ENCODE results near the gene ZNF618. TPM values are rescaled to one million over a fixed set of nuclear protein-coding genes. Genes with fewer than 3 reads are reported as not detected.

ZNF618 gene
- total RNA-seq, 1 experiment from 2014 or later = 1.2 TPM

DNA sequence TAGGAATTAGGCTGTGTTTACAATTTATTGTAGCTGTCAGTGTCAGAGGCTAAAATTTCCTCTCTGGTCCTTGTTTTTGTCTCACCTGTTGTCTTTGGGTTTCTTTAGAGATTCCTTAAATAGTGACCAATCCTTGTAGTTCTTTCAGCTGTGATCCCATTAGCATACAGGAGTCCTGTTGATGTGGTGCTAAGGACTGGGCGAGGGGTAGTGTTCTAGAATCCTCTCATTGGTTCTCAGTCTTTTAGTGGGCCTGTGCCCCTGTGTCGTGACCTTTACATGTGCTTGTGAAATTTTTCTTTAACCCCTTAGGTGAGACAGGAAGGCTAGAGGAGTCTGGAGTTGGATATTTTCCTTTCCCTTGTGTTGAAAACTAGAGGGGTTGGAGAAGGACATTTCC is 51.2 kb downstream of the ZNF618 start:
- H3K9me3 Mint-ChIP-seq (ENCODE audit: unreplicated experiment) = peaks cover 57% of the 10 kb centered on the region
- intact Hi-C loops (cut with micrococcal nuclease; ENCODE audit: unreplicated experiment) = no loop called here
- POLR2A ChIA-PET = no interaction called here

DNA sequence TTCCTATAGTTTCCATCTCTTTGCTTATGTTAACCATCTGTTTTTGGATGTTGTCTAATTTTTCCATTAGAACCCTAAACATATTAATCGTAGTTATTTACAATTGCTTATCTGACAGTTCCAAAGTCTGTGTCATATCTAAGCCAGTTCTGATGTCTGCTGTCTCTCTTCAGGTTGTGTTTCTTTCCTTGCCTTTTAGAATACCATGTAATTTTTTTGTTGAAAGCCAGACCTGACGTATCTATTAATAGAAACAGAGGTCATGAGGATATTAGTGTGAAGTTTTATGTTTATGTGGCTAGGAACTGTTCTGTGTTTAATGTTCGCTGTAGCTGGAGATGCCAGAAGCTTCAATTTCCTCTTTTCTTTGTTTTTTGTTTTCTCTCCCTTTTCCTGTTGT is 52.2 kb downstream of the ZNF618 start:
- no peaks in the 10 kb centered on the region for H3K36me3 Mint-ChIP-seq (ENCODE audit: insufficient read depth, unreplicated experiment)
- TF ChIP-seq, protein P1, sequence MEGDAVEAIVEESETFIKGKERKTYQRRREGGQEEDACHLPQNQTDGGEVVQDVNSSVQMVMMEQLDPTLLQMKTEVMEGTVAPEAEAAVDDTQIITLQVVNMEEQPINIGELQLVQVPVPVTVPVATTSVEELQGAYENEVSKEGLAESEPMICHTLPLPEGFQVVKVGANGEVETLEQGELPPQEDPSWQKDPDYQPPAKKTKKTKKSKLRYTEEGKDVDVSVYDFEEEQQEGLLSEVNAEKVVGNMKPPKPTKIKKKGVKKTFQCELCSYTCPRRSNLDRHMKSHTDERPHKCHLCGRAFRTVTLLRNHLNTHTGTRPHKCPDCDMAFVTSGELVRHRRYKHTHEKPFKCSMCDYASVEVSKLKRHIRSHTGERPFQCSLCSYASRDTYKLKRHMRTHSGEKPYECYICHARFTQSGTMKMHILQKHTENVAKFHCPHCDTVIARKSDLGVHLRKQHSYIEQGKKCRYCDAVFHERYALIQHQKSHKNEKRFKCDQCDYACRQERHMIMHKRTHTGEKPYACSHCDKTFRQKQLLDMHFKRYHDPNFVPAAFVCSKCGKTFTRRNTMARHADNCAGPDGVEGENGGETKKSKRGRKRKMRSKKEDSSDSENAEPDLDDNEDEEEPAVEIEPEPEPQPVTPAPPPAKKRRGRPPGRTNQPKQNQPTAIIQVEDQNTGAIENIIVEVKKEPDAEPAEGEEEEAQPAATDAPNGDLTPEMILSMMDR (IDR thresholded peaks at IDR 0.05; ENCODE audit: insufficient read depth in 1 of 2, low read depth in 1 of 2, low read length in 1 of 2, severe bottlenecking in 1 of 2, unreplicated experiment in 1 of 2) = no peak
- no peaks in the 10 kb centered on the region for H3K4me1 Mint-ChIP-seq (ENCODE audit: low read depth, unreplicated experiment)
- Histone ChIP-seq H3K9me3 (peaks cover 6% of the 10 kb centered on the region), H3K4me1 (no peaks in the 10 kb centered on the region), H3K4me3 (ENCODE audit: low read depth, low read length) (no peak overlapping the region), H3K27me3 (replicated peaks; ENCODE audit: control insufficient read depth, insufficient read depth, low read length) (no peaks in the 10 kb centered on the region), H3K36me3 (ENCODE audit: control insufficient read depth, insufficient read depth, low read length) (no peaks in the 10 kb centered on the region)
- ChIA-PET POLR2A (no interaction called here), CTCF (no interaction called here)
- H3K27me3 Mint-ChIP-seq (ENCODE audit: insufficient read depth, unreplicated experiment) = peaks cover 17% of the 10 kb centered on the region
- no TSS peak for BruUV-seq (replicated peaks)
- intact Hi-C loops (cut with micrococcal nuclease; ENCODE audit: unreplicated experiment) = no loop called here
- no peak overlapping the region for H3K4me3 Mint-ChIP-seq (ENCODE audit: unreplicated experiment)
- no peak for DNase-seq
- H3K27ac Mint-ChIP-seq (ENCODE audit: unreplicated experiment) = no peak overlapping the region
- H3K9me3 Mint-ChIP-seq (ENCODE audit: unreplicated experiment) = peaks cover 47% of the 10 kb centered on the region

More for the DNA sequence above, 51.2 kb downstream of the ZNF618 start:
- peaks cover 12% of the 10 kb centered on the region for H3K9me3 ChIP-seq
- no peaks in the 10 kb centered on the region for H3K27me3 ChIP-seq (replicated peaks; ENCODE audit: control insufficient read depth, insufficient read depth, low read length)
- H3K4me3 Mint-ChIP-seq (ENCODE audit: unreplicated experiment) = no peak overlapping the region
- no peaks in the 10 kb centered on the region for H3K36me3 ChIP-seq (ENCODE audit: control insufficient read depth, insufficient read depth, low read length)
- H3K4me3 ChIP-seq (ENCODE audit: low read depth, low read length) = no peak overlapping the region
- no peaks in the 10 kb centered on the region for H3K4me1 ChIP-seq
- DNase-seq = no peak
- TF ChIP-seq, protein P1 (IDR thresholded peaks at IDR 0.05; ENCODE audit: insufficient read depth in 1 of 2, low read depth in 1 of 2, low read length in 1 of 2, severe bottlenecking in 1 of 2, unreplicated experiment in 1 of 2) = no peak
- CTCF ChIA-PET = no interaction called here
- H3K27me3 Mint-ChIP-seq (ENCODE audit: insufficient read depth, unreplicated experiment) = peaks cover 17% of the 10 kb centered on the region
- no TSS peak for BruUV-seq (replicated peaks)
- H3K4me1 Mint-ChIP-seq (ENCODE audit: low read depth, unreplicated experiment) = no peaks in the 10 kb centered on the region
- no peak overlapping the region for H3K27ac Mint-ChIP-seq (ENCODE audit: unreplicated experiment)
- no peaks in the 10 kb centered on the region for H3K36me3 Mint-ChIP-seq (ENCODE audit: insufficient read depth, unreplicated experiment)

DNA sequence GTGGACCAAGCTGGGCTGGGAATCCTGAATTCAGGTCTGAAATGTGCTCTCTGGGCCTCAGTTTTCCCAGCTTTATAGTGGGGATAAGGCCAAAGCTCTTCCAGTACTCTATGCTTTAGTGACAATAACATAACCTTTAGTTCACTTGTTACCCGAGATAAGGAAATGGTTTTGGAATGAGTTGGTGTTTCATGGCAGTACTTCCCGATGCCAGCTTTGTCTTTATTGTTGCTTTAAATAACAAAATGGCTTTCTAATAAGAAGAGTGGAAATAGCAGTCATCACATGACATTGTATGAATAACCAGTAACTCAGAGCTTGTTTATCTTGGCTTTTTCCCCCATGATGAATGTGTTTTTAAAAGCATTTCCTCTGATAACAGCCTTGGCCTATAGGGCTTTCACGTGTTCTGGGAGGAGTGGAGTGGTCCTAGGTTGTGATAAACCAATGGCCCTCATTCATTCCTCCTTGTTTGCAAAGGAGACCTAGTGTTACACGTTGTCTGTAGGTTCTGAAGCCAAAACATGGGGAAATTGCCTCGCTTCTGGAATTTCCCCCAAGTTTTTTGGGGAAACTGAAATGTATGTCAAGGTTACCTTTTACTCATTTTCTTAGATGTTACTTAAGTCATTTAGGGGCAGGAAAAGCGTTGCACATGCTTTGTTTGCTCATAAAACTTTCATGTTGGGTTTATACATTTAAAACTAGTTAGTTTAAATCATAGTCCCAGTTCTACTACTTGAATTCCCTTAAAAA is 53.7 kb downstream of the ZNF618 start:
- ChIA-PET CTCF (no interaction called here), POLR2A (no interaction called here)
- Mint-ChIP-seq H3K9me3 (ENCODE audit: unreplicated experiment) (peaks cover 31% of the 10 kb centered on the region), H3K27me3 (ENCODE audit: insufficient read depth, unreplicated experiment) (peaks cover 11% of the 10 kb centered on the region), H3K36me3 (ENCODE audit: insufficient read depth, unreplicated experiment) (no peaks in the 10 kb centered on the region), H3K4me3 (ENCODE audit: unreplicated experiment) (no peak overlapping the region), H3K27ac (ENCODE audit: unreplicated experiment) (no peak overlapping the region), H3K4me1 (ENCODE audit: low read depth, unreplicated experiment) (no peaks in the 10 kb centered on the region)
- no peak for DNase-seq
- Histone ChIP-seq H3K27me3 (replicated peaks; ENCODE audit: control insufficient read depth, insufficient read depth, low read length) (no peaks in the 10 kb centered on the region), H3K4me1 (no peaks in the 10 kb centered on the region), H3K9me3 (0 out of 2 replicates have a peak, but pooled peaks cover 4% of the 10 kb centered on the region), H3K36me3 (ENCODE audit: control insufficient read depth, insufficient read depth, low read length) (no peaks in the 10 kb centered on the region), H3K4me3 (ENCODE audit: low read depth, low read length) (no peak overlapping the region)
- no TSS peak for BruUV-seq (replicated peaks)
- TF ChIP-seq, protein P1 (IDR thresholded peaks at IDR 0.05; ENCODE audit: insufficient read depth in 1 of 2, low read depth in 1 of 2, low read length in 1 of 2, severe bottlenecking in 1 of 2, unreplicated experiment in 1 of 2) = no peak
- intact Hi-C loops (cut with micrococcal nuclease; ENCODE audit: unreplicated experiment) = no loop called here
